GM13977 (cell line): Measurements from ENCODE around the gene DLG4.

ENCODE experiments used
- DNase-seq: peaks from one replicate; pipeline ENCODE4 v3.0.0; 2012; ENCODE audit warnings: low spot score
- CTCF ChIP-seq: IDR thresholded peaks from 2 replicates; pipeline ENCODE4 v1.5.1; 2012; ENCODE audit warnings: mild to moderate bottlenecking, control low read depth; ENCODE audit not compliant: insufficient read depth; ENCODE audit errors: extremely low read depth, missing control alignments
- in situ Hi-C: fragments of 300-500 bp; cut with MboI; formaldehyde crosslinking; loops from one replicate; pipeline ENCODE4 v1.12.0; 2022; ENCODE audit warnings: low sequenced_read_pairs, low pct_unique_long_range_greater_than_20kb, mixed read lengths, inconsistent platforms; ENCODE audit not compliant: unreplicated experiment

Gene DLG4

GRCh38 chr17:7214300-7215135 is 5.1 kb downstream of the DLG4 start:
- in situ Hi-C loops = no loop called here
- DNase-seq = peak; percentile 99
- peak; percentile 37 for TF ChIP-seq CTCF

DNA sequence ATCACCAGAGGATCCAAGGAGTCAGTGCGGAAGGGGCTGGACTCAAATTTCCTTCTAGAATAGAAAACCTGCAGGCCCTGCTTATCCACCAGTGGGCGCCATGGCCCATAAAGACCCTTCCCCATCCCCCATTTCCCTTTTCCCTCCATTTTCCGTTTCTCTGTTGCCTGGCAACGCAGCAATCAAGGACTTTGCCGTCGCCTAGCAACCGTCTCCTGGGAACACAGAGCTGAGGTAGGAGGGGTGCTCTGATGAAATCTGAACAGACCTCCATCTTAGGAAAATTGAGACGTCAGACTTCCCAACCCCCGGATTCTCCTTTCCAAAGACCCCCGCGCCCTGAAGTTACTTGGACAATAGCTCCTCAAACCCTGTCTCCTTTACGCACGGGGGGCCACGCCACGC is 5.7 kb downstream of the DLG4 start:
- TF ChIP-seq CTCF = peak; percentile 44
- in situ Hi-C loops = no loop called here
- DNase-seq = peak; percentile 74

- in situ Hi-C loops = no loop called here
- TF ChIP-seq CTCF = no peak
- no peak for DNase-seq
These were observed 8.0 kb downstream of the DLG4 start for GRCh38 chr17:7211491-7212273.

DNA sequence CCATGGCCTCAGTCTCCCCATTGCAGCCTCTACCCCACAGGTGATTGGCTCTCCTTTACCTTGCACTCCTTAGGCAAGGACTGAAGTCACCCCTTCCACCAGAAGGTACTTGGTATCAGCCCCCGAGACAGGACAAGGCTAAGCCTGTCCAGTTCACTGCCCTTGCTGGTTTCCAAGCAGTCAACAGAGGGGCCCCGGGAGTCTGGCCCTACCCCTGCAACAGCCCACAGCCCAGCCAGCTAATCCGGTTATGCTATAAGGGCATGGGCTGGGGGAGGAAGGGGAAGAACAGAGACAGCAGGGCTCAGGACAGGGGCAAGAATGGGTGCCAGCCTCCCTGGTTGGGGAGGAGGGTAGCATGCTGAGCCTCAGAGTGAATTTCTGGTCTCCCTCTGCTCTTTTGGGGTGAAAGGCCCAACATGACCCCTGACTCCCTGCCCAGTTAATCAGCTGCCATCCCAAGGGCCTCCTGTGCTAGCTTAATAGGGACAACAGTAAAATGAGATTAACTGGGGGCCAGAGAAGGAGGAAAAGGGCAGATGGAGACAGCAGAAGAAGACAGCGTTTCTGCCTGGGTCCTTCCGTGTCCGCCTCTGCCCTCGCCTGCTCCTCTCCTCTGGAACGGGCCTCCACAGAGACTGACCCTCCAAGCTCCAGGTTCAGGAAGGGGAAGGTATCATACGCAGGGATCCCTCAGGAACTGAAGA is 10.7 kb downstream of the DLG4 start:
- DNase-seq = no peak
- no peak for TF ChIP-seq CTCF
- in situ Hi-C loops = no loop called here

- DNase-seq = no peak
- no peak for TF ChIP-seq CTCF
- in situ Hi-C loops = no loop called here
These were observed 11.5 kb downstream of the DLG4 start for GRCh38 chr17:7208027-7208571.
